Brain microvascular endothelial cell (primary cell): Measurements from ENCODE around the gene RCOR1.

Source experiments
- DNase-seq: peaks from one replicate; pipeline ENCODE4 v3.0.0-alpha.2; 2020
- H3K27ac ChIP-seq: fragments of 250-450 bp; sonication (Bioruptor Pico); 2 replicates; pipeline ENCODE4 v1.5.1; 2020; ENCODE audit warnings: mild to moderate bottlenecking, moderate library complexity
- H3K27me3 ChIP-seq: fragments of 250-450 bp; sonication (Bioruptor Pico); replicated peaks from 2 replicates; pipeline ENCODE4 v1.5.1; 2020; ENCODE audit warnings: mild to moderate bottlenecking
- H3K36me3 ChIP-seq: fragments of 250-450 bp; sonication (Bioruptor Pico); replicated peaks from 2 replicates; pipeline ENCODE4 v1.5.1; 2020; ENCODE audit warnings: mild to moderate bottlenecking
- H3K4me3 ChIP-seq: 2 replicates; pipeline ENCODE4 v1.5.1; 2011; ENCODE audit warnings: low read depth, mild to moderate bottlenecking, control low read depth, low read length, moderate library complexity
- in situ Hi-C: cut with HindIII; loops from 2 replicates; pipeline ENCODE4 v1.10.0; 2017; ENCODE audit warnings: low sequenced_read_pairs, low pct_ligation_motif_present
- TF ChIP-seq, protein P1 (sequence below): IDR thresholded peaks from 2 replicates; pipeline ENCODE4 v1.5.1; 2011; ENCODE audit warnings: low read depth, mild to moderate bottlenecking, moderate library complexity, low read length, control low read depth, inconsistent platforms; ENCODE audit errors: missing control alignments

RCOR1 gene

GRCh38 chr14:102768223-102769048 is 176.0 kb downstream of the RCOR1 start:
- no peaks in the 10 kb centered on the region for H3K27me3 ChIP-seq

DNA sequence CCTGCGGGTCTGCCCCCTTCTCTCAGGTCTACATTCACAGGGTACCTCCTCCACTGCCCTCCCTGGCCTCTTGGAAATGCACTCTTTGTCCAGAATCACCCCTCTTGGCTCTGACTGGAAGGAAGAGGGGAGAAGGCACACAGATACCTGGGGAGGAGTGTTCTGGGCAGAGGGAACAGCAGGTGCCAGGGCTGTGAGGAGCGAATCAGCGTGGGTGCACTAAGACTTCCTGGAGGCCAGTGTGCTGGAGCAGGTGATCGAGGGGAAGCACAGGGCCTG is 176.5 kb downstream of the RCOR1 start:
- no peaks in the 10 kb centered on the region for H3K27me3 ChIP-seq
- in situ Hi-C loops = no loop called here
- H3K4me3 ChIP-seq = no peak overlapping the region
- TF ChIP-seq, protein P1, sequence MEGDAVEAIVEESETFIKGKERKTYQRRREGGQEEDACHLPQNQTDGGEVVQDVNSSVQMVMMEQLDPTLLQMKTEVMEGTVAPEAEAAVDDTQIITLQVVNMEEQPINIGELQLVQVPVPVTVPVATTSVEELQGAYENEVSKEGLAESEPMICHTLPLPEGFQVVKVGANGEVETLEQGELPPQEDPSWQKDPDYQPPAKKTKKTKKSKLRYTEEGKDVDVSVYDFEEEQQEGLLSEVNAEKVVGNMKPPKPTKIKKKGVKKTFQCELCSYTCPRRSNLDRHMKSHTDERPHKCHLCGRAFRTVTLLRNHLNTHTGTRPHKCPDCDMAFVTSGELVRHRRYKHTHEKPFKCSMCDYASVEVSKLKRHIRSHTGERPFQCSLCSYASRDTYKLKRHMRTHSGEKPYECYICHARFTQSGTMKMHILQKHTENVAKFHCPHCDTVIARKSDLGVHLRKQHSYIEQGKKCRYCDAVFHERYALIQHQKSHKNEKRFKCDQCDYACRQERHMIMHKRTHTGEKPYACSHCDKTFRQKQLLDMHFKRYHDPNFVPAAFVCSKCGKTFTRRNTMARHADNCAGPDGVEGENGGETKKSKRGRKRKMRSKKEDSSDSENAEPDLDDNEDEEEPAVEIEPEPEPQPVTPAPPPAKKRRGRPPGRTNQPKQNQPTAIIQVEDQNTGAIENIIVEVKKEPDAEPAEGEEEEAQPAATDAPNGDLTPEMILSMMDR = no peak
- H3K27ac ChIP-seq = no peak overlapping the region
- no peaks in the 10 kb centered on the region for H3K36me3 ChIP-seq
- no peak for DNase-seq

More at GRCh38 chr14:102768223-102769048, 176.0 kb downstream of the RCOR1 start:
- TF ChIP-seq, protein P1 = no peak
- Histone ChIP-seq H3K4me3 (no peak overlapping the region), H3K36me3 (no peaks in the 10 kb centered on the region), H3K27ac (no peak overlapping the region)
- DNase-seq = no peak
- in situ Hi-C loops = no loop called here

- H3K27ac ChIP-seq = no peak overlapping the region
- no peaks in the 10 kb centered on the region for H3K36me3 ChIP-seq
- no peak overlapping the region for H3K4me3 ChIP-seq
- TF ChIP-seq, protein P1 = no peak
- no peak for DNase-seq
- in situ Hi-C loops = no loop called here
- H3K27me3 ChIP-seq = no peaks in the 10 kb centered on the region
These were observed 178.0 kb downstream of the RCOR1 start for GRCh38 chr14:102770147-102771123.

GRCh38 chr14:102771144-102771543 is 178.7 kb downstream of the RCOR1 start:
- Histone ChIP-seq H3K36me3 (no peaks in the 10 kb centered on the region), H3K27me3 (no peaks in the 10 kb centered on the region), H3K27ac (no peak overlapping the region), H3K4me3 (no peak overlapping the region)
- TF ChIP-seq, protein P1 = no peak
- DNase-seq = no peak
- in situ Hi-C loops = no loop called here

GRCh38 chr14:102772781-102773570 is 180.5 kb downstream of the RCOR1 start:
- Histone ChIP-seq H3K27me3 (no peaks in the 10 kb centered on the region), H3K4me3 (no peak overlapping the region), H3K36me3 (no peaks in the 10 kb centered on the region), H3K27ac (no peak overlapping the region)
- TF ChIP-seq, protein P1 = peak; percentile 57
- DNase-seq = no peak
- in situ Hi-C loops = no loop called here
